ENCODE data around the gene CFAP61.

GRCh38 chr20:20275636-20276035 is 223.3 kb downstream of the CFAP61 start:
- TF ChIP-seq CTCF (IDR thresholded peaks at IDR 0.05 in 8 of 11, conservative IDR thresholded peaks at IDR 0.05 in 3 of 11) (no peak), POLR2AphosphoS5 (IDR thresholded peaks at IDR 0.05) (no peak), POLR2A (IDR thresholded peaks at IDR 0.05) (no peak)
